ENCODE results near the gene TOR1AIP1.

TOR1AIP1 gene

DNA sequence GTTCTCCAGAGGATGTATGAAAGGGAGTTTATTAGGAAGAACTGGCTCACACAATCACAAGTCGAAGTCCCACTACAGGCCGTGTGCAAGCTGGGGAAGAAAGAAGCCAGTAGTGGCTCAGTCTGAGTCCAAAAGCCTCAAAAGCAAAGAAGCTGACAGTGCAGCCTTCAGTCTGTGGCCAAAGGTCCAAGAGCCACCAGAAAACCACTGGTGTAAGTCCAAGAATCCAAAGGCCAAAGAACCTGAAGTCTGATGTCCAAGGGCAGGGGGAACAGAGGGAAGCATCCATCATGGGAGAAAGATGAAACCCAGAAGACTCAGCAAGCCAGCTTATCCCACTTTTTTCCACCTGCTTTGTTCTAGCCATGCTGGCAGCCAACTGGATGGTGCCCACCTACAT is 51.1 kb downstream of the TOR1AIP1 start:
- TF ChIP-seq, protein P1, sequence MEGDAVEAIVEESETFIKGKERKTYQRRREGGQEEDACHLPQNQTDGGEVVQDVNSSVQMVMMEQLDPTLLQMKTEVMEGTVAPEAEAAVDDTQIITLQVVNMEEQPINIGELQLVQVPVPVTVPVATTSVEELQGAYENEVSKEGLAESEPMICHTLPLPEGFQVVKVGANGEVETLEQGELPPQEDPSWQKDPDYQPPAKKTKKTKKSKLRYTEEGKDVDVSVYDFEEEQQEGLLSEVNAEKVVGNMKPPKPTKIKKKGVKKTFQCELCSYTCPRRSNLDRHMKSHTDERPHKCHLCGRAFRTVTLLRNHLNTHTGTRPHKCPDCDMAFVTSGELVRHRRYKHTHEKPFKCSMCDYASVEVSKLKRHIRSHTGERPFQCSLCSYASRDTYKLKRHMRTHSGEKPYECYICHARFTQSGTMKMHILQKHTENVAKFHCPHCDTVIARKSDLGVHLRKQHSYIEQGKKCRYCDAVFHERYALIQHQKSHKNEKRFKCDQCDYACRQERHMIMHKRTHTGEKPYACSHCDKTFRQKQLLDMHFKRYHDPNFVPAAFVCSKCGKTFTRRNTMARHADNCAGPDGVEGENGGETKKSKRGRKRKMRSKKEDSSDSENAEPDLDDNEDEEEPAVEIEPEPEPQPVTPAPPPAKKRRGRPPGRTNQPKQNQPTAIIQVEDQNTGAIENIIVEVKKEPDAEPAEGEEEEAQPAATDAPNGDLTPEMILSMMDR (conservative IDR thresholded peaks at IDR 0.05; ENCODE audit: control insufficient read depth, insufficient read depth, low read depth, low read length): no peak
- DNase-seq (ENCODE audit: low read depth): no peak
- no peak overlapping the region for H3K4me3 ChIP-seq (ENCODE audit: control insufficient read depth, low read depth, low read length)

DNA sequence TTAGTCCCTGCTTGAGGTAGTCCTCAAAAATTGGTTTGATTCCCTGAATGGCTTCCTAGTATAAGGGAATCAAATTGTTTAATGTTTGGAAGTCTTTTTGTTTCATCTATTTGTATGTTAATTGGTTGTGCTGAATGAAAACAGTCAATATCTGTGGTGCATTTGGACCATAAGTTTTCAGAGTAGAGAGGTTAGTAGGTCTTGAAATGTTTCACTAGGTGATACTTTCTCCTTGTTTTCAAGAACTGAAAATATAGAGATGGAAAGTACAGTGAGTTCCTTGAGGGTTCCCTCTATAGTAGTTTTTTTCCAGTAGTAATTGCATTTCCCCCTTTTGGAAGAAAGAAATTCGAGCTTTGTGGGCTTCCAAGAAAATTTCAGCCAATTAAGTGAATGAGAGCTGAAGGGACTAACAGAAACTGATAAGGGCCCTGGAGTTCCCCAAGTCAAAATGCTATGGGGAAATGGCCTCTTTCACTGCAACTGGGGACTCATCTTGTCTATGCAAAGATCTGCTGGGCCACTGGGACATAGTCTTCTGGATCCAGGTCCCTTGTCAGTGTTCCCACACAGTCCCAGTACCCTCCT is 53.9 kb downstream of the TOR1AIP1 start:
- TF ChIP-seq, protein P1 (conservative IDR thresholded peaks at IDR 0.05; ENCODE audit: control insufficient read depth, insufficient read depth, low read depth, low read length): no peak
- no peak overlapping the region for H3K4me3 ChIP-seq (ENCODE audit: control insufficient read depth, low read depth, low read length)
- no peak for DNase-seq (ENCODE audit: low read depth)

DNA sequence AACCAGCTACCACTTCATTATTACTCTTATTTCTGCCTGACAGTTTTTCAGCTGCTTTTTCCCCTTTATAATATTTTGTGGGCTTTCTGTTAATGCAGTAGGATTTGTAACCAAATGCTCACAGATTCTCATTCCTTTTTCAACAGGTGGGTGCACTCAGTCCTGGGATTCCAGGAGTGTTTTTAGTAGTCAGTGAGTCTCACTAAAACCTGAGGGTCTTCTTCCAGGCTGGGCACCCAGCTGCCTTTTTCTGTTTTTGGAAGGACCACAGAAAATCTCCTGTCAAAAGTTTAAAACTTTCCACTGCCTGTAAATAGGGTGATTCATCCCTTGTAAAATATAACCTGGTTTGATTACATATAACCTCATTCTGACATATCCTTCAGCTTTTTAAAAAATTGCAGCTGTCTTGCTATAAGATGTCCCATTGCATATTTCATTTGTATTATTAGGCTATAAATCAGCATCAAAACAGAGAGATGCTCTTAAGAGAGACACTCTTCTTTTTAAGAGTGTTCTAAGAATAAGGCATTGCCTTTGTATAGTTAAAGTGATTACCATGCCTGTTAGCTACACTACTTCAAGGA is 55.7 kb downstream of the TOR1AIP1 start:
- TF ChIP-seq, protein P1 (conservative IDR thresholded peaks at IDR 0.05; ENCODE audit: control insufficient read depth, insufficient read depth, low read depth, low read length): no peak
- no peak for DNase-seq (ENCODE audit: low read depth)
- no peak overlapping the region for H3K4me3 ChIP-seq (ENCODE audit: control insufficient read depth, low read depth, low read length)

DNA sequence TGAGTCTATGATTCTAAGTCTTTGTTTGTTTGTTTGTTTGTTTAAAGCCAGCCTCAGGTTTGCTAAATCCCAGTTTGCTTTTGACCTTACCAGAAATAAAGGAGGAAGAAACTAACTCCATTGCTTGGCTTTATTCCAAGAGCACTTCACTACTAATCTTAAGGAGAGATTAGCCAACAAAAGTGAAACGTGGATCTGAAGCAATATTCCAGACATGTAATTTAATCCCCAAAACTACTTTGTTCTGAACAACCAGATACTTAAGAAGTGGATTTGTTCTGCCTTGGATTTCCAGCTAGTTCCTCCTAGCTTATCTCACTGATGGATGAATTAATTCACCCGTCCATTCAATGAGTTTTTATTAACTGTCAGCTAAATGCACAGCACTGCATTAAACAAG is 56.7 kb downstream of the TOR1AIP1 start:
- peak; percentile 60 for DNase-seq (ENCODE audit: low read depth)
- TF ChIP-seq, protein P1 (conservative IDR thresholded peaks at IDR 0.05; ENCODE audit: control insufficient read depth, insufficient read depth, low read depth, low read length): no peak
- no peak overlapping the region for H3K4me3 ChIP-seq (ENCODE audit: control insufficient read depth, low read depth, low read length)

DNA sequence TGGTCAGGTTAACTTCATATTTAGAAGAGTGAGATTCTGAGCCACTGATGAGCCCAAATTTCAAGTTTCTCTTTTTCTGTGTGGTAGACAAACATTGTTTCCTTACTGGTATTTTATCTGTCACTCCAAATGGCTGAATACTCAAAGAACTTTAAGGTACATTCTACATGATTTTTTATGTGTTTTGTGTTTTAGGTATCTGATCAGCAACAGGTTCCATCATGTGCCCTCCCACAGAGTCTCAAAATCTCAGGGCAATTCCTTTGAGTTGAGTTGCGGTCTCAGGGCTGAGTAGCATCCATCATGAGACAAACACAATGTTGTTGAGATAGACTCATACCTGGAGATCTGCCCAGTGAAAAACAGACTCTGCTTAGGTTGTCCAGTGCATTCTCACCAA is 57.9 kb downstream of the TOR1AIP1 start:
- TF ChIP-seq, protein P1 (conservative IDR thresholded peaks at IDR 0.05; ENCODE audit: control insufficient read depth, insufficient read depth, low read depth, low read length): no peak
- no peak for DNase-seq (ENCODE audit: low read depth)
- no peak overlapping the region for H3K4me3 ChIP-seq (ENCODE audit: control insufficient read depth, low read depth, low read length)

DNA sequence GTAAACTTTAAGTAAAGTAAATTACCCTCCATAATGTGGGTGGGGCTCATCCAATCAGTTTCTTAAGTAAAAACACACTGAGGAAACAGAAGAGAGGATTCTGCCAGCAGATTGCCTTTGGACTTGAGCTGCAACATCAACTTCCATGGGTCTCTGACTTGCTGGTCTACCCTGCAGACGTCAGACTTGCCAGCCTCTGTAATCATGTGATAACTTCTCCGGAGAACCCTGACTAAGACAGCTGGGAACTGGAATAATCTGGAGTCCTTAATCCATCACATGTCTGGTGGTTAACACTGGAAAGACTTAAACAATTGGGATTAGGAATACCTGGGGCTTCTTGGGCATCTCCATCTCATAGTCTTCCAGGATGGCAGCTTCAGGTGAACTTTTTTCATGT is 59.4 kb downstream of the TOR1AIP1 start:
- DNase-seq (ENCODE audit: low read depth): peak; percentile 16
- H3K4me3 ChIP-seq (ENCODE audit: control insufficient read depth, low read depth, low read length): no peak overlapping the region
- TF ChIP-seq, protein P1 (conservative IDR thresholded peaks at IDR 0.05; ENCODE audit: control insufficient read depth, insufficient read depth, low read depth, low read length): no peak
